Uterus (tissue), 2 donors: ENCODE measurements around the gene GAMT.

Experiments used
- CTCF ChIP-seq, 4 experiments: fragments of 200-600 bp in 2 of 4; fragments of 450-650 bp in 2 of 4; sonication (generic) in 2 of 4; IDR thresholded peaks; one replicate each; pipeline ENCODE4 v1.5.1; 2016 to 2019; ENCODE audit warnings: antibody characterized with exemption in 4 of 4, mild to moderate bottlenecking in 2 of 4, moderate library complexity in 1 of 4
- POLR2A ChIP-seq, 2 donors: fragments of 450-650 bp; IDR thresholded peaks; one replicate each; pipeline ENCODE4 v1.6.1; 2016; ENCODE audit warnings: antibody characterized with exemption in 2 of 2, mild to moderate bottlenecking in 1 of 2, moderate library complexity in 1 of 2

GRCh38 chr19:1447944-1448343 lies 46.6 kb upstream of the GAMT start:
- TF ChIP-seq CTCF (IDR thresholded peaks at IDR 0.05) (no peak), POLR2A (IDR thresholded peaks at IDR 0.05) (no peak)
